Ishikawa (cell line): Measurements from ENCODE around the gene CCDC196.

Experiments
- CEBPB ChIP-seq: IDR thresholded peaks from 2 replicates; pipeline ENCODE4 v1.6.1; 2012
- CREB1 ChIP-seq: IDR thresholded peaks from 2 replicates; pipeline ENCODE4 v1.6.1; 2012; ENCODE audit warnings: low read depth
- EGR1 ChIP-seq: IDR thresholded peaks from 2 replicates; pipeline ENCODE4 v1.6.1; 2012
- EP300 ChIP-seq: IDR thresholded peaks from 2 replicates; pipeline ENCODE4 v1.6.1; 2012; ENCODE audit warnings: borderline replicate concordance
- FOXM1 ChIP-seq: IDR thresholded peaks from 2 replicates; pipeline ENCODE4 v1.6.1; 2012; ENCODE audit warnings: low read depth, borderline replicate concordance
- MAX ChIP-seq: IDR thresholded peaks from 2 replicates; pipeline ENCODE4 v1.6.1; 2012
- NFIC ChIP-seq: IDR thresholded peaks from 2 replicates; pipeline ENCODE4 v1.6.1; 2012
- RAD21 ChIP-seq: IDR thresholded peaks from 2 replicates; pipeline ENCODE4 v1.6.1; 2012; ENCODE audit warnings: low read depth
- TAF1 ChIP-seq: IDR thresholded peaks from 2 replicates; pipeline ENCODE4 v1.6.1; 2012; ENCODE audit warnings: low read depth, mild to moderate bottlenecking
- TCF12 ChIP-seq: IDR thresholded peaks from 2 replicates; pipeline ENCODE4 v1.6.1; 2012; ENCODE audit warnings: low read depth
- TEAD4 ChIP-seq: IDR thresholded peaks from 2 replicates; pipeline ENCODE4 v1.6.1; 2012
- YY1 ChIP-seq: IDR thresholded peaks from 2 replicates; pipeline ENCODE4 v1.6.1; 2012; ENCODE audit warnings: low read depth
- ZBTB7A ChIP-seq: IDR thresholded peaks from 2 replicates; pipeline ENCODE4 v1.6.1; 2012; ENCODE audit warnings: low read depth
- TF ChIP-seq, protein P1 (sequence below): IDR thresholded peaks from 2 replicates; pipeline ENCODE4 v1.6.1; 2012
- TF ChIP-seq, protein P2 (sequence below): IDR thresholded peaks from 2 replicates; pipeline ENCODE4 v1.6.1; 2012; ENCODE audit warnings: low read depth, mild to moderate bottlenecking

The CCDC196 gene

DNA sequence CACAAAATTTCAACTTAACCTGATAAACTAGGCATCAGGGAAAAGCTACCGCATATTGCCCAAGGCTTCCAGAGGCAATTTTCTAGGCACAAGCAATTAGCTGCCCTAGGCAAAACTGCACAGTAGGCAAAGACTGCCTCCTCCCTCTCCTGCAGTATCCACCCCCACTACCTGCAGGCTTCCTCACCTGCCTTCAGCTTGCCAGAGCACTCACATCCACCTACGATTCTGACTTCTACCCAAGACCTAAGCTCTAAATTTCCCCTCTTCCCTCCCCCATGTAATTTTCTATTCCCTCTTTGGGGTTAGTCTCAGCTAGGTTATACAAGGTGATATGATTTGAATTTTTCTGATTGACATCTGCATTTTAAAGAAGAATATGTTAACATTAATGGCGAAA is 21.9 kb upstream of the CCDC196 start:
- TF ChIP-seq TEAD4 = no peak
- TF ChIP-seq CEBPB = no peak
- no peak for TF ChIP-seq TAF1
- TF ChIP-seq ZBTB7A = no peak
- no peak for TF ChIP-seq RAD21
- TF ChIP-seq, protein P1, sequence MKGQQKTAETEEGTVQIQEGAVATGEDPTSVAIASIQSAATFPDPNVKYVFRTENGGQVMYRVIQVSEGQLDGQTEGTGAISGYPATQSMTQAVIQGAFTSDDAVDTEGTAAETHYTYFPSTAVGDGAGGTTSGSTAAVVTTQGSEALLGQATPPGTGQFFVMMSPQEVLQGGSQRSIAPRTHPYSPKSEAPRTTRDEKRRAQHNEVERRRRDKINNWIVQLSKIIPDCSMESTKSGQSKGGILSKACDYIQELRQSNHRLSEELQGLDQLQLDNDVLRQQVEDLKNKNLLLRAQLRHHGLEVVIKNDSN = no peak
- TF ChIP-seq FOXM1 = no peak
- TF ChIP-seq MAX = no peak
- no peak for TF ChIP-seq NFIC
- no peak for TF ChIP-seq CREB1
- TF ChIP-seq EP300 = no peak
- no peak for TF ChIP-seq EGR1
- TF ChIP-seq YY1 = no peak

GRCh38 chr14:66468778-66469367 is 17.3 kb upstream of the CCDC196 start:
- TF ChIP-seq YY1 (no peak), MAX (no peak)

DNA sequence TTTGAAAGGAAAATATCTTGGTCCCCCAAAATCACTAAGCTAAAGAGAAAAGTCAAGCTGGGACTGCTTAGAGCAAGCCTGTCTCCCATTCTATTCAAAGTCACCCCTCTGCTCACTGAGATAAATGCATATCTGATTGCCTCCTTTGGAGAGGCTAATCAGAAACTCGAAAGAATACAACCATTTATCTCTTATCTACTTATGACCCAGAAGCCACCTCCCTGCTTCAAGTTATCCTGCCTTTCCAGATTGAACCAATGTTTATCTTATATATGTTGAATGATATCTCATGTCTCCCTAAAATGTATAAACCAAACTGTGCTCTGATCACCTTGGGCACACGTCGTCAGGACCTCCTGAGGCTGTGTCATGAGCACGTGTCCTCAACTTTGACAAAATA is 14.6 kb upstream of the CCDC196 start:
- no peak for TF ChIP-seq TAF1
- TF ChIP-seq FOXM1 = no peak
- TF ChIP-seq NFIC = no peak
- TF ChIP-seq CEBPB = no peak
- TF ChIP-seq TEAD4 = no peak
- no peak for TF ChIP-seq EGR1
- no peak for TF ChIP-seq YY1
- TF ChIP-seq, protein P1 = no peak
- no peak for TF ChIP-seq EP300
- TF ChIP-seq, protein P2, sequence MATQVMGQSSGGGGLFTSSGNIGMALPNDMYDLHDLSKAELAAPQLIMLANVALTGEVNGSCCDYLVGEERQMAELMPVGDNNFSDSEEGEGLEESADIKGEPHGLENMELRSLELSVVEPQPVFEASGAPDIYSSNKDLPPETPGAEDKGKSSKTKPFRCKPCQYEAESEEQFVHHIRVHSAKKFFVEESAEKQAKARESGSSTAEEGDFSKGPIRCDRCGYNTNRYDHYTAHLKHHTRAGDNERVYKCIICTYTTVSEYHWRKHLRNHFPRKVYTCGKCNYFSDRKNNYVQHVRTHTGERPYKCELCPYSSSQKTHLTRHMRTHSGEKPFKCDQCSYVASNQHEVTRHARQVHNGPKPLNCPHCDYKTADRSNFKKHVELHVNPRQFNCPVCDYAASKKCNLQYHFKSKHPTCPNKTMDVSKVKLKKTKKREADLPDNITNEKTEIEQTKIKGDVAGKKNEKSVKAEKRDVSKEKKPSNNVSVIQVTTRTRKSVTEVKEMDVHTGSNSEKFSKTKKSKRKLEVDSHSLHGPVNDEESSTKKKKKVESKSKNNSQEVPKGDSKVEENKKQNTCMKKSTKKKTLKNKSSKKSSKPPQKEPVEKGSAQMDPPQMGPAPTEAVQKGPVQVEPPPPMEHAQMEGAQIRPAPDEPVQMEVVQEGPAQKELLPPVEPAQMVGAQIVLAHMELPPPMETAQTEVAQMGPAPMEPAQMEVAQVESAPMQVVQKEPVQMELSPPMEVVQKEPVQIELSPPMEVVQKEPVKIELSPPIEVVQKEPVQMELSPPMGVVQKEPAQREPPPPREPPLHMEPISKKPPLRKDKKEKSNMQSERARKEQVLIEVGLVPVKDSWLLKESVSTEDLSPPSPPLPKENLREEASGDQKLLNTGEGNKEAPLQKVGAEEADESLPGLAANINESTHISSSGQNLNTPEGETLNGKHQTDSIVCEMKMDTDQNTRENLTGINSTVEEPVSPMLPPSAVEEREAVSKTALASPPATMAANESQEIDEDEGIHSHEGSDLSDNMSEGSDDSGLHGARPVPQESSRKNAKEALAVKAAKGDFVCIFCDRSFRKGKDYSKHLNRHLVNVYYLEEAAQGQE = no peak
- no peak for TF ChIP-seq TCF12
- TF ChIP-seq RAD21 = no peak
- TF ChIP-seq MAX = no peak
- TF ChIP-seq ZBTB7A = no peak
- TF ChIP-seq CREB1 = no peak

GRCh38 chr14:66472251-66472650 is 13.9 kb upstream of the CCDC196 start:
- TF ChIP-seq NFIC (no peak), YY1 (no peak), RAD21 (no peak), CEBPB (no peak), TEAD4 (no peak), EP300 (no peak), EGR1 (no peak), MAX (no peak), ZBTB7A (no peak), TCF12 (no peak), TAF1 (no peak), FOXM1 (no peak), CREB1 (no peak)
- TF ChIP-seq, protein P1 = no peak
- TF ChIP-seq, protein P2 = no peak

- TF ChIP-seq TAF1 (no peak), MAX (no peak), FOXM1 (no peak), CREB1 (no peak), CEBPB (no peak), YY1 (no peak), EGR1 (no peak), ZBTB7A (no peak), RAD21 (no peak), TEAD4 (no peak), NFIC (no peak), EP300 (no peak)
- TF ChIP-seq, protein P1 = no peak
- TF ChIP-seq, protein P2 = no peak
Measured at GRCh38 chr14:66473223-66473622, 12.9 kb upstream of the CCDC196 start.
